NOMO-1 (cell line): Measurements from ENCODE around the gene ABCC6.
"Not testable (repeated sequence)": the region's sequence is repeated elsewhere in the genome, so short reads cannot be mapped to it uniquely, and the experiment has no call there.

Source experiments
- DNase-seq, 2 experiments: peaks; one replicate each; lab custom pipeline; 2025; ENCODE audit not compliant: unreplicated experiment in 2 of 2; lab: John Stamatoyannopoulos, UW

Gene ABCC6

GRCh38 chr16:16222850-16223661 lies at the start of gene ABCC6:
Gene ABCC6, minus strand, starts transcription at chr16:16223494. Its CDS starts 60 bp downstream, at chr16:16223434.
- not testable (repeated sequence) for DNase-seq

GRCh38 chr16:16272573-16273221 lies 49.4 kb upstream of the ABCC6 start:
- DNase-seq = not testable (repeated sequence)

- DNase-seq = not testable (repeated sequence)
Observed at GRCh38 chr16:16271658-16272057, 48.4 kb upstream of the ABCC6 start.

GRCh38 chr16:16268185-16268808 lies 45.0 kb upstream of the ABCC6 start:
- DNase-seq = not testable (repeated sequence)

GRCh38 chr16:16267708-16268107 lies 44.4 kb upstream of the ABCC6 start:
- DNase-seq = not testable (repeated sequence)

GRCh38 chr16:16265044-16265443 lies 41.8 kb upstream of the ABCC6 start:
- DNase-seq = not testable (repeated sequence)

- not testable (repeated sequence) for DNase-seq
Observed at GRCh38 chr16:16263947-16264346, 40.7 kb upstream of the ABCC6 start.

- DNase-seq = not testable (repeated sequence)
Observed at GRCh38 chr16:16262954-16263555, 39.8 kb upstream of the ABCC6 start.

- not testable (repeated sequence) for DNase-seq
Observed at GRCh38 chr16:16259971-16260370, 36.7 kb upstream of the ABCC6 start.

GRCh38 chr16:16258822-16259221 lies 35.5 kb upstream of the ABCC6 start:
- not testable (repeated sequence) for DNase-seq

GRCh38 chr16:16257301-16257923 lies 34.1 kb upstream of the ABCC6 start:
- not testable (repeated sequence) for DNase-seq

GRCh38 chr16:16252377-16252776 lies 29.1 kb upstream of the ABCC6 start:
- not testable (repeated sequence) for DNase-seq

GRCh38 chr16:16249621-16250330 lies 26.5 kb upstream of the ABCC6 start:
- DNase-seq = not testable (repeated sequence)

GRCh38 chr16:16247439-16247838 lies 24.1 kb upstream of the ABCC6 start:
- DNase-seq = not testable (repeated sequence)

- DNase-seq = not testable (repeated sequence)
Observed at GRCh38 chr16:16246578-16247262, 23.4 kb upstream of the ABCC6 start.

GRCh38 chr16:16243886-16244285 lies 20.6 kb upstream of the ABCC6 start:
- not testable (repeated sequence) for DNase-seq

GRCh38 chr16:16240667-16241066 lies 17.4 kb upstream of the ABCC6 start:
- DNase-seq = not testable (repeated sequence)

- not testable (repeated sequence) for DNase-seq
Observed at GRCh38 chr16:16237738-16238137, 14.4 kb upstream of the ABCC6 start.

- DNase-seq = not testable (repeated sequence)
Observed at GRCh38 chr16:16237071-16237470, 13.8 kb upstream of the ABCC6 start.
